Neural progenitor cell (in vitro differentiated cells): ENCODE results near the gene ITGA1. TPM values are rescaled to one million over a fixed set of nuclear protein-coding genes. Genes with fewer than 3 reads are reported as not detected.

Source experiments
- DNase-seq: peaks from one replicate; pipeline ENCODE4 v3.0.0-alpha.2; 2016; ENCODE audit warnings: low spot score
- H2AFZ ChIP-seq: fragments of 200-600 bp; sonication (generic); replicated peaks from 2 replicates; pipeline ENCODE4 v1.6.1; 2016; ENCODE audit warnings: antibody characterized with exemption
- H3F3A ChIP-seq: fragments of 200-600 bp; sonication (generic); 2 replicates; pipeline ENCODE4 v1.6.1; 2016; ENCODE audit warnings: antibody characterized with exemption, low read depth
- H3K27ac ChIP-seq: fragments of 200-600 bp; sonication (generic); 2 replicates; pipeline ENCODE4 v1.5.1; 2016; ENCODE audit warnings: mild to moderate bottlenecking
- H3K27me3 ChIP-seq: fragments of 200-600 bp; sonication (generic); 2 replicates; pipeline ENCODE4 v1.6.1; 2016; ENCODE audit warnings: mild to moderate bottlenecking, moderate library complexity
- H3K36me3 ChIP-seq: fragments of 200-600 bp; sonication (generic); 2 replicates; pipeline ENCODE4 v1.5.1; 2016
- H3K4me1 ChIP-seq: fragments of 200-600 bp; sonication (generic); 2 replicates; pipeline ENCODE4 v1.6.1; 2016; ENCODE audit warnings: mixed run types
- H3K4me2 ChIP-seq: fragments of 200-600 bp; sonication (generic); 2 replicates; pipeline ENCODE4 v1.6.1; 2016
- H3K4me3 ChIP-seq: fragments of 200-600 bp; sonication (generic); 2 replicates; pipeline ENCODE4 v1.5.1; 2016
- H3K79me2 ChIP-seq: fragments of 200-600 bp; sonication (generic); 2 replicates; pipeline ENCODE4 v1.6.1; 2016; ENCODE audit warnings: low read depth
- H3K9ac ChIP-seq: fragments of 200-600 bp; sonication (generic); 2 replicates; pipeline ENCODE4 v1.6.1; 2016
- H3K9me3 ChIP-seq: fragments of 200-600 bp; sonication (generic); 2 replicates; pipeline ENCODE4 v1.5.1; 2016; ENCODE audit warnings: low read depth
- H4K20me1 ChIP-seq: fragments of 200-600 bp; sonication (generic); 2 replicates; pipeline ENCODE4 v1.6.1; 2016; ENCODE audit warnings: low read depth
- H3K27ac Mint-ChIP-seq: 3 replicates; pipeline ENCODE4 v1.8.0; 2021; ENCODE audit warnings: mixed read lengths
- H3K27me3 Mint-ChIP-seq: 2 replicates; pipeline ENCODE4 v1.8.0; 2022; ENCODE audit warnings: low read depth, mild to moderate bottlenecking, inconsistent platforms, moderate library complexity, mixed read lengths; ENCODE audit not compliant: insufficient read depth
- H3K36me3 Mint-ChIP-seq: 3 replicates; pipeline ENCODE4 v1.8.0; 2021; ENCODE audit warnings: mixed read lengths
- H3K4me1 Mint-ChIP-seq: 3 replicates; pipeline ENCODE4 v1.8.0; 2021; ENCODE audit warnings: mixed read lengths
- H3K4me3 Mint-ChIP-seq: 3 replicates; pipeline ENCODE4 v1.8.0; 2021; ENCODE audit warnings: mild to moderate bottlenecking, moderate library complexity, mixed read lengths
- H3K9me3 Mint-ChIP-seq: 3 replicates; pipeline ENCODE4 v1.8.0; 2020; ENCODE audit warnings: mixed read lengths
- EZH2 ChIP-seq: fragments of 200-600 bp; sonication (generic); IDR thresholded peaks from 2 replicates; pipeline ENCODE4 v1.6.1; 2017; ENCODE audit warnings: antibody characterized with exemption, mild to moderate bottlenecking, moderate library complexity
- EZH2phosphoT487 ChIP-seq: fragments of 200-600 bp; sonication (generic); IDR thresholded peaks from 2 replicates; pipeline ENCODE4 v1.6.1; 2017; ENCODE audit warnings: antibody characterized with exemption
- total RNA-seq: library from RNA; depleted of rRNA; stranded (reverse); fragments of >200 nt; gene quantifications from 2 replicates; pipeline ENCODE4 v1.2.3, GENCODE V29; 2015; ENCODE audit warnings: low replicate concordance
- TF ChIP-seq, protein P1 (sequence below): fragments of 200-600 bp; sonication (generic); IDR thresholded peaks from 2 replicates; pipeline ENCODE4 v1.5.1; 2017; ENCODE audit warnings: antibody characterized with exemption, mild to moderate bottlenecking

ITGA1 gene
- total RNA-seq, 1 donor from 2014 or later: 2.2 TPM

DNA sequence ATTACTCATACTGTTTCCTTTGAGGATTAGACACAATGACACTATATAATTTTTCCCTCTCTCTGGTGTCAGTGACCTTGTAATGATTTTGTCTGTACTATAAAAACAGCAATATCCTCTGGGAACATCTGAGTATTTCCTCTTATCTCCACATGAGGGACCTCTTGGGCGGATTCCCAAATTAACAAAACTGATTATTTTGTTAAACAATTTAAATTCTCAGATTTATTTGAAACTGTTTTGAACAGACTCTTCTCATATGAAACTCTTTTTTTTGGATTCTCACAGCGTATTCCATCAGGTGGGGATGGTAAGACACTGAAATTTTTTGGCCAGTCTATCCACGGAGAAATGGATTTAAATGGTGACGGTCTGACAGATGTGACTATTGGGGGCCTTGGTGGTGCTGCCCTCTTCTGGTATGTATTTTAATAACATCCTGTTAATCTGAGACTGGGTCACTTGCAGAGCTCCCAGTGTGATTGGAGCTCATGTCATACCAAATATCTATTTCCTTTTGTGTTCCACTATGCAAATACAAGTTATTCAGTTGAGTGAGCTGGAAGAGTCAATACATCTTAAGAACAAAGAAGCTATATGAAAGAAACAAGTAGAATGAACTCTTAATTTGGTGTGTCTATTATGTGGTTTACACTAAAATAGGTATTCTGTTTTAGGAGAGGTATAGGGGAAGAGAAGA, 127.6 kb downstream of the ITGA1 start:
- no peaks in the 10 kb centered on the region for H4K20me1 ChIP-seq
- Mint-ChIP-seq H3K4me3 (peak overlapping the region; percentile 80), H3K36me3 (no peaks in the 10 kb centered on the region), H3K4me1 (no peaks in the 10 kb centered on the region), H3K9me3 (no peaks in the 10 kb centered on the region), H3K27ac (no peak overlapping the region), H3K27me3 (no peaks in the 10 kb centered on the region)
- H3K4me1 ChIP-seq: no peaks in the 10 kb centered on the region
- H3K9me3 ChIP-seq: no peaks in the 10 kb centered on the region
- DNase-seq: peak; percentile 66
- H3F3A ChIP-seq: peaks cover 20% of the 10 kb centered on the region
- H3K4me2 ChIP-seq: peak overlapping the region; percentile 77
- peak overlapping the region; percentile 54 for H3K4me3 ChIP-seq
- no peak overlapping the region for H3K9ac ChIP-seq
- H3K27me3 ChIP-seq: no peaks in the 10 kb centered on the region
- TF ChIP-seq, protein P1, sequence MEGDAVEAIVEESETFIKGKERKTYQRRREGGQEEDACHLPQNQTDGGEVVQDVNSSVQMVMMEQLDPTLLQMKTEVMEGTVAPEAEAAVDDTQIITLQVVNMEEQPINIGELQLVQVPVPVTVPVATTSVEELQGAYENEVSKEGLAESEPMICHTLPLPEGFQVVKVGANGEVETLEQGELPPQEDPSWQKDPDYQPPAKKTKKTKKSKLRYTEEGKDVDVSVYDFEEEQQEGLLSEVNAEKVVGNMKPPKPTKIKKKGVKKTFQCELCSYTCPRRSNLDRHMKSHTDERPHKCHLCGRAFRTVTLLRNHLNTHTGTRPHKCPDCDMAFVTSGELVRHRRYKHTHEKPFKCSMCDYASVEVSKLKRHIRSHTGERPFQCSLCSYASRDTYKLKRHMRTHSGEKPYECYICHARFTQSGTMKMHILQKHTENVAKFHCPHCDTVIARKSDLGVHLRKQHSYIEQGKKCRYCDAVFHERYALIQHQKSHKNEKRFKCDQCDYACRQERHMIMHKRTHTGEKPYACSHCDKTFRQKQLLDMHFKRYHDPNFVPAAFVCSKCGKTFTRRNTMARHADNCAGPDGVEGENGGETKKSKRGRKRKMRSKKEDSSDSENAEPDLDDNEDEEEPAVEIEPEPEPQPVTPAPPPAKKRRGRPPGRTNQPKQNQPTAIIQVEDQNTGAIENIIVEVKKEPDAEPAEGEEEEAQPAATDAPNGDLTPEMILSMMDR: peak; percentile 75
- TF ChIP-seq EZH2phosphoT487: no peak
- TF ChIP-seq EZH2: no peak
- H3K36me3 ChIP-seq: no peaks in the 10 kb centered on the region
- H3K79me2 ChIP-seq: no peaks in the 10 kb centered on the region
- H2AFZ ChIP-seq: peak overlapping the region; percentile 88
- no peak overlapping the region for H3K27ac ChIP-seq

DNA sequence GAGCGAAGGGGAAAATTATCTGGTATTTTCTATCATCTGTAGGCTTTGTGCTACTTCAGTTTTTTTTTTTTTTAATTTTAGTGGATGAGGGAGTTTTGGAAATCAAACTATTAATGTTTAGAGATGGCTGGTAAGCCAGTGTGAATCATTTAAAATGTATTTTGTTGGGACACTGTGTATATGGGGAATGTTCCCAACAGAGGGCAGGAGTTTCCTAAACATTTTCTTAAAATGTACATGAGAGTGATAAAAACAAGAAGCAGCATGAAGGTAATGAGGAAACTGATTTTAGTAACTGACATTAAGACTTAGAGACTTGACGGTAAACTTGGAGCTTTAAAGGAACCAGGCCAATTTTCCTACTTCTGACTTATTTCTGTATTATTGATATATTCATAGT, 133.2 kb downstream of the ITGA1 start:
- no peaks in the 10 kb centered on the region for H3K4me1 ChIP-seq
- TF ChIP-seq, protein P1: no peak
- TF ChIP-seq EZH2 (no peak), EZH2phosphoT487 (no peak)
- H3K79me2 ChIP-seq: no peaks in the 10 kb centered on the region
- no peaks in the 10 kb centered on the region for H3K36me3 ChIP-seq
- Mint-ChIP-seq H3K9me3 (no peaks in the 10 kb centered on the region), H3K4me1 (peaks cover 8% of the 10 kb centered on the region), H3K27ac (no peak overlapping the region), H3K27me3 (peaks cover 2% of the 10 kb centered on the region), H3K36me3 (no peaks in the 10 kb centered on the region), H3K4me3 (no peak overlapping the region)
- H4K20me1 ChIP-seq: no peaks in the 10 kb centered on the region
- H2AFZ ChIP-seq: no peak overlapping the region
- no peak overlapping the region for H3K9ac ChIP-seq
- no peaks in the 10 kb centered on the region for H3K27me3 ChIP-seq
- no peak overlapping the region for H3K27ac ChIP-seq
- no peak overlapping the region for H3K4me3 ChIP-seq
- H3K9me3 ChIP-seq: no peaks in the 10 kb centered on the region
- no peak for DNase-seq
- H3F3A ChIP-seq: no peaks in the 10 kb centered on the region
- no peak overlapping the region for H3K4me2 ChIP-seq

DNA sequence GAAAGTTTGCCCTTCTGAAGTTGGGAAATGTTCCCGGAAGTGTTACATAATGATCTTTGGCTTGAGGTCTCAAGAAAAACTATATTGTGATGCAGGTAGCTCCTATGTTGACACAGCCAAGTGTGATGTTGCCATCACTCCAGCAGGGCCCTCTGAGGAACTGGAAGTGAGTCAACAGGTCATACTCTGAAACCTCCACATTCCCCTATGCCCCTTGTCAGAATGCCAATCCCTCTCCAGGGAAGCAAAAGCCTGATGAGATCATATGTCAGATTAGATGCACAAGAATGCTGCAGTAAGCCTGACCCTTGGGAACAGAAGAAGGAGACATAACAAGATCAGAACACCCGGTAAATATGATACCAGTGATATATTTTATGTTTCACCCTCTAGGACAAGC, 134.7 kb downstream of the ITGA1 start:
- H3K4me2 ChIP-seq: no peak overlapping the region
- no peaks in the 10 kb centered on the region for H3K4me1 ChIP-seq
- H3K27ac Mint-ChIP-seq: peak overlapping the region; percentile 12
- no peaks in the 10 kb centered on the region for H3K36me3 Mint-ChIP-seq
- H3K79me2 ChIP-seq: no peaks in the 10 kb centered on the region
- no peak overlapping the region for H3K27ac ChIP-seq
- H4K20me1 ChIP-seq: no peaks in the 10 kb centered on the region
- DNase-seq: peak; percentile 11
- no peak for TF ChIP-seq EZH2phosphoT487
- TF ChIP-seq EZH2: no peak
- TF ChIP-seq, protein P1: no peak
- no peaks in the 10 kb centered on the region for H3K36me3 ChIP-seq
- no peak overlapping the region for H3K4me3 ChIP-seq
- H3K9me3 Mint-ChIP-seq: no peaks in the 10 kb centered on the region
- H3K4me1 Mint-ChIP-seq: peaks cover 8% of the 10 kb centered on the region
- no peaks in the 10 kb centered on the region for H3F3A ChIP-seq
- no peak overlapping the region for H2AFZ ChIP-seq
- H3K27me3 Mint-ChIP-seq: peaks cover 2% of the 10 kb centered on the region
- H3K9ac ChIP-seq: no peak overlapping the region
- no peak overlapping the region for H3K4me3 Mint-ChIP-seq
- no peaks in the 10 kb centered on the region for H3K27me3 ChIP-seq
- no peaks in the 10 kb centered on the region for H3K9me3 ChIP-seq
